ENCODE measurements around the gene CACNA1B.

DNA sequence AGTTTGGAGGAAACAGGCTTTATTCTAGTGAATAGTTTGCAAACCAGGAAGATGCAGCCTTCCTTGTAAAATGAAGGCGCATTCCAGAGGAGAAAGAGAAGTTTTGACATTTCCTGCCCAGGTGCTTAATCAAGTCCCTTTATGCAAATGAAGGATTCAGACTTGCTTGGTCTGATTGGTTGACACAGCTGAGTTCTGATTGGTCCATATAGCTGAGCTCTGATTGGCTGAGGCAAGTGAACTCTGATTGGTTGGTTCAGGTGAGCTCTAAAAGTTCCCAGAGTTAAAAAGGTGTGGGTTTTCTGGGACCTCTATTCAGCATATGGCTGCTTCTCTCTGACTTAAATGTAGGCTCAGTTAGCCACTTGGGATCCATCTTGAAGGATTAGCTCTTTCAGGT is 151.0 kb downstream of the CACNA1B start:
- TF ChIP-seq KDM4B (IDR thresholded peaks at IDR 0.05; ENCODE audit: borderline replicate concordance in 2 of 2, low read depth in 1 of 2), result no peak
- TF ChIP-seq, protein P1, sequence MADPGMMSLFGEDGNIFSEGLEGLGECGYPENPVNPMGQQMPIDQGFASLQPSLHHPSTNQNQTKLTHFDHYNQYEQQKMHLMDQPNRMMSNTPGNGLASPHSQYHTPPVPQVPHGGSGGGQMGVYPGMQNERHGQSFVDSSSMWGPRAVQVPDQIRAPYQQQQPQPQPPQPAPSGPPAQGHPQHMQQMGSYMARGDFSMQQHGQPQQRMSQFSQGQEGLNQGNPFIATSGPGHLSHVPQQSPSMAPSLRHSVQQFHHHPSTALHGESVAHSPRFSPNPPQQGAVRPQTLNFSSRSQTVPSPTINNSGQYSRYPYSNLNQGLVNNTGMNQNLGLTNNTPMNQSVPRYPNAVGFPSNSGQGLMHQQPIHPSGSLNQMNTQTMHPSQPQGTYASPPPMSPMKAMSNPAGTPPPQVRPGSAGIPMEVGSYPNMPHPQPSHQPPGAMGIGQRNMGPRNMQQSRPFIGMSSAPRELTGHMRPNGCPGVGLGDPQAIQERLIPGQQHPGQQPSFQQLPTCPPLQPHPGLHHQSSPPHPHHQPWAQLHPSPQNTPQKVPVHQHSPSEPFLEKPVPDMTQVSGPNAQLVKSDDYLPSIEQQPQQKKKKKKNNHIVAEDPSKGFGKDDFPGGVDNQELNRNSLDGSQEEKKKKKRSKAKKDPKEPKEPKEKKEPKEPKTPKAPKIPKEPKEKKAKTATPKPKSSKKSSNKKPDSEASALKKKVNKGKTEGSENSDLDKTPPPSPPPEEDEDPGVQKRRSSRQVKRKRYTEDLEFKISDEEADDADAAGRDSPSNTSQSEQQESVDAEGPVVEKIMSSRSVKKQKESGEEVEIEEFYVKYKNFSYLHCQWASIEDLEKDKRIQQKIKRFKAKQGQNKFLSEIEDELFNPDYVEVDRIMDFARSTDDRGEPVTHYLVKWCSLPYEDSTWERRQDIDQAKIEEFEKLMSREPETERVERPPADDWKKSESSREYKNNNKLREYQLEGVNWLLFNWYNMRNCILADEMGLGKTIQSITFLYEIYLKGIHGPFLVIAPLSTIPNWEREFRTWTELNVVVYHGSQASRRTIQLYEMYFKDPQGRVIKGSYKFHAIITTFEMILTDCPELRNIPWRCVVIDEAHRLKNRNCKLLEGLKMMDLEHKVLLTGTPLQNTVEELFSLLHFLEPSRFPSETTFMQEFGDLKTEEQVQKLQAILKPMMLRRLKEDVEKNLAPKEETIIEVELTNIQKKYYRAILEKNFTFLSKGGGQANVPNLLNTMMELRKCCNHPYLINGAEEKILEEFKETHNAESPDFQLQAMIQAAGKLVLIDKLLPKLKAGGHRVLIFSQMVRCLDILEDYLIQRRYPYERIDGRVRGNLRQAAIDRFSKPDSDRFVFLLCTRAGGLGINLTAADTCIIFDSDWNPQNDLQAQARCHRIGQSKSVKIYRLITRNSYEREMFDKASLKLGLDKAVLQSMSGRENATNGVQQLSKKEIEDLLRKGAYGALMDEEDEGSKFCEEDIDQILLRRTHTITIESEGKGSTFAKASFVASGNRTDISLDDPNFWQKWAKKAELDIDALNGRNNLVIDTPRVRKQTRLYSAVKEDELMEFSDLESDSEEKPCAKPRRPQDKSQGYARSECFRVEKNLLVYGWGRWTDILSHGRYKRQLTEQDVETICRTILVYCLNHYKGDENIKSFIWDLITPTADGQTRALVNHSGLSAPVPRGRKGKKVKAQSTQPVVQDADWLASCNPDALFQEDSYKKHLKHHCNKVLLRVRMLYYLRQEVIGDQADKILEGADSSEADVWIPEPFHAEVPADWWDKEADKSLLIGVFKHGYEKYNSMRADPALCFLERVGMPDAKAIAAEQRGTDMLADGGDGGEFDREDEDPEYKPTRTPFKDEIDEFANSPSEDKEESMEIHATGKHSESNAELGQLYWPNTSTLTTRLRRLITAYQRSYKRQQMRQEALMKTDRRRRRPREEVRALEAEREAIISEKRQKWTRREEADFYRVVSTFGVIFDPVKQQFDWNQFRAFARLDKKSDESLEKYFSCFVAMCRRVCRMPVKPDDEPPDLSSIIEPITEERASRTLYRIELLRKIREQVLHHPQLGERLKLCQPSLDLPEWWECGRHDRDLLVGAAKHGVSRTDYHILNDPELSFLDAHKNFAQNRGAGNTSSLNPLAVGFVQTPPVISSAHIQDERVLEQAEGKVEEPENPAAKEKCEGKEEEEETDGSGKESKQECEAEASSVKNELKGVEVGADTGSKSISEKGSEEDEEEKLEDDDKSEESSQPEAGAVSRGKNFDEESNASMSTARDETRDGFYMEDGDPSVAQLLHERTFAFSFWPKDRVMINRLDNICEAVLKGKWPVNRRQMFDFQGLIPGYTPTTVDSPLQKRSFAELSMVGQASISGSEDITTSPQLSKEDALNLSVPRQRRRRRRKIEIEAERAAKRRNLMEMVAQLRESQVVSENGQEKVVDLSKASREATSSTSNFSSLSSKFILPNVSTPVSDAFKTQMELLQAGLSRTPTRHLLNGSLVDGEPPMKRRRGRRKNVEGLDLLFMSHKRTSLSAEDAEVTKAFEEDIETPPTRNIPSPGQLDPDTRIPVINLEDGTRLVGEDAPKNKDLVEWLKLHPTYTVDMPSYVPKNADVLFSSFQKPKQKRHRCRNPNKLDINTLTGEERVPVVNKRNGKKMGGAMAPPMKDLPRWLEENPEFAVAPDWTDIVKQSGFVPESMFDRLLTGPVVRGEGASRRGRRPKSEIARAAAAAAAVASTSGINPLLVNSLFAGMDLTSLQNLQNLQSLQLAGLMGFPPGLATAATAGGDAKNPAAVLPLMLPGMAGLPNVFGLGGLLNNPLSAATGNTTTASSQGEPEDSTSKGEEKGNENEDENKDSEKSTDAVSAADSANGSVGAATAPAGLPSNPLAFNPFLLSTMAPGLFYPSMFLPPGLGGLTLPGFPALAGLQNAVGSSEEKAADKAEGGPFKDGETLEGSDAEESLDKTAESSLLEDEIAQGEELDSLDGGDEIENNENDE (IDR thresholded peaks at IDR 0.05; ENCODE audit: low read depth, low read length), result no peak
- TF ChIP-seq ZNF707 (CRISPR knock-in tag; conservative IDR thresholded peaks at IDR 0.05), result no peak
- TF ChIP-seq ZNF354B (CRISPR knock-in tag; IDR thresholded peaks at IDR 0.05), result no peak
- TF ChIP-seq, protein P2, sequence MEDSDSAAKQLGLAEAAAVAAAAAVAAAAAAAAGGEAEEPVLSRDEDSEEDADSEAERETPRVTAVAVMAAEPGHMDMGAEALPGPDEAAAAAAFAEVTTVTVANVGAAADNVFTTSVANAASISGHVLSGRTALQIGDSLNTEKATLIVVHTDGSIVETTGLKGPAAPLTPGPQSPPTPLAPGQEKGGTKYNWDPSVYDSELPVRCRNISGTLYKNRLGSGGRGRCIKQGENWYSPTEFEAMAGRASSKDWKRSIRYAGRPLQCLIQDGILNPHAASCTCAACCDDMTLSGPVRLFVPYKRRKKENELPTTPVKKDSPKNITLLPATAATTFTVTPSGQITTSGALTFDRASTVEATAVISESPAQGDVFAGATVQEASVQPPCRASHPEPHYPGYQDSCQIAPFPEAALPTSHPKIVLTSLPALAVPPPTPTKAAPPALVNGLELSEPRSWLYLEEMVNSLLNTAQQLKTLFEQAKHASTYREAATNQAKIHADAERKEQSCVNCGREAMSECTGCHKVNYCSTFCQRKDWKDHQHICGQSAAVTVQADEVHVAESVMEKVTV (CRISPR knock-in tag; IDR thresholded peaks at IDR 0.05), result no peak
- TF ChIP-seq EP300 (IDR thresholded peaks at IDR 0.05; ENCODE audit: low read length), result no peak
- TF ChIP-seq TCF7L2 (IDR thresholded peaks at IDR 0.05; ENCODE audit: low read depth, low read length), result no peak
- no peak for TF ChIP-seq MXI1 (IDR thresholded peaks at IDR 0.05; ENCODE audit: low read depth, low read length)
- no peak for TF ChIP-seq CEBPB (tag; IDR thresholded peaks at IDR 0.05)
- TF ChIP-seq, protein P3, sequence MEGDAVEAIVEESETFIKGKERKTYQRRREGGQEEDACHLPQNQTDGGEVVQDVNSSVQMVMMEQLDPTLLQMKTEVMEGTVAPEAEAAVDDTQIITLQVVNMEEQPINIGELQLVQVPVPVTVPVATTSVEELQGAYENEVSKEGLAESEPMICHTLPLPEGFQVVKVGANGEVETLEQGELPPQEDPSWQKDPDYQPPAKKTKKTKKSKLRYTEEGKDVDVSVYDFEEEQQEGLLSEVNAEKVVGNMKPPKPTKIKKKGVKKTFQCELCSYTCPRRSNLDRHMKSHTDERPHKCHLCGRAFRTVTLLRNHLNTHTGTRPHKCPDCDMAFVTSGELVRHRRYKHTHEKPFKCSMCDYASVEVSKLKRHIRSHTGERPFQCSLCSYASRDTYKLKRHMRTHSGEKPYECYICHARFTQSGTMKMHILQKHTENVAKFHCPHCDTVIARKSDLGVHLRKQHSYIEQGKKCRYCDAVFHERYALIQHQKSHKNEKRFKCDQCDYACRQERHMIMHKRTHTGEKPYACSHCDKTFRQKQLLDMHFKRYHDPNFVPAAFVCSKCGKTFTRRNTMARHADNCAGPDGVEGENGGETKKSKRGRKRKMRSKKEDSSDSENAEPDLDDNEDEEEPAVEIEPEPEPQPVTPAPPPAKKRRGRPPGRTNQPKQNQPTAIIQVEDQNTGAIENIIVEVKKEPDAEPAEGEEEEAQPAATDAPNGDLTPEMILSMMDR (IDR thresholded peaks at IDR 0.05 in 2 of 3, conservative IDR thresholded peaks at IDR 0.05 in 1 of 3; ENCODE audit: insufficient read depth in 2 of 3, low read depth in 1 of 3, low read length in 3 of 3), result no peak
- TF ChIP-seq, protein P4, sequence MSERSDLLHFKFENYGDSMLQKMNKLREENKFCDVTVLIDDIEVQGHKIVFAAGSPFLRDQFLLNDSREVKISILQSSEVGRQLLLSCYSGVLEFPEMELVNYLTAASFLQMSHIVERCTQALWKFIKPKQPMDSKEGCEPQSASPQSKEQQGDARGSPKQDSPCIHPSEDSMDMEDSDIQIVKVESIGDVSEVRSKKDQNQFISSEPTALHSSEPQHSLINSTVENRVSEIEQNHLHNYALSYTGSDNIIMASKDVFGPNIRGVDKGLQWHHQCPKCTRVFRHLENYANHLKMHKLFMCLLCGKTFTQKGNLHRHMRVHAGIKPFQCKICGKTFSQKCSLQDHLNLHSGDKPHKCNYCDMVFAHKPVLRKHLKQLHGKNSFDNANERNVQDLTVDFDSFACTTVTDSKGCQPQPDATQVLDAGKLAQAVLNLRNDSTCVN (CRISPR knock-in tag; IDR thresholded peaks at IDR 0.05), result no peak
